ENCODE results near the gene FBXO24.

The FBXO24 gene

DNA sequence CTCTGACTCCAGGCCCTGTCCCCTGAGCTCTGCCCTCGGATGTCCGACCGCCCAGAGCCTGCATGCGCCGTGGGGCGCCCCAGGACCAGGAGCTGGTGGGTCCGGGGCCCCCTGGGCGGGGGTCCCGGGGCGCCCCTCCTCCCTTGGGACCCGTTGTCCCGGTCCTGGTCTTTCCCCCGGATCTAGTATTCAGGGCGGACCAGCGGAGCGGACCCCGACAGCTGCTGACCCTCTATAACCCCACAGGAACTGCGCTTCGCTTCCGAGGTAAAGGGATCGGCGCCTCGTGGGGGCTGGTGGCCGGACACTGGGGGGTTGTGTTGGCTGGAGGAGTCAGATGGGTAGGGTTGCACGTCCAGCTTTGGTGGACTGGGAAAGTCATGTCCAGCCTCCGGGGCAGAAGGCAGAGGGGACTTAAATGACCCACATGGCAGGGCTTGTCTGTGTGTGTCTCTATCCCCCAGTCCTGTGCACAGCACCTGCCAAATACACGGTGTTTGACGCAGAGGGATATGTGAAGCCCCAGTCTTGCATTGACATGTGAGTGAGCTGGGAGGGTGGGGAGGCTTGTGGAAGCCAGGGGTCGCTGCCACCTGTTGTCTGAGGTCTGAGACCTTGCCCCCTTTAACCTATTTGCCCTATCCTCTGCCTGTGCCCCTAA is 26.7 kb downstream of the FBXO24 start:
- in situ Hi-C loops (cut with MboI; ENCODE audit: low sequenced_read_pairs): no loop called here

DNA sequence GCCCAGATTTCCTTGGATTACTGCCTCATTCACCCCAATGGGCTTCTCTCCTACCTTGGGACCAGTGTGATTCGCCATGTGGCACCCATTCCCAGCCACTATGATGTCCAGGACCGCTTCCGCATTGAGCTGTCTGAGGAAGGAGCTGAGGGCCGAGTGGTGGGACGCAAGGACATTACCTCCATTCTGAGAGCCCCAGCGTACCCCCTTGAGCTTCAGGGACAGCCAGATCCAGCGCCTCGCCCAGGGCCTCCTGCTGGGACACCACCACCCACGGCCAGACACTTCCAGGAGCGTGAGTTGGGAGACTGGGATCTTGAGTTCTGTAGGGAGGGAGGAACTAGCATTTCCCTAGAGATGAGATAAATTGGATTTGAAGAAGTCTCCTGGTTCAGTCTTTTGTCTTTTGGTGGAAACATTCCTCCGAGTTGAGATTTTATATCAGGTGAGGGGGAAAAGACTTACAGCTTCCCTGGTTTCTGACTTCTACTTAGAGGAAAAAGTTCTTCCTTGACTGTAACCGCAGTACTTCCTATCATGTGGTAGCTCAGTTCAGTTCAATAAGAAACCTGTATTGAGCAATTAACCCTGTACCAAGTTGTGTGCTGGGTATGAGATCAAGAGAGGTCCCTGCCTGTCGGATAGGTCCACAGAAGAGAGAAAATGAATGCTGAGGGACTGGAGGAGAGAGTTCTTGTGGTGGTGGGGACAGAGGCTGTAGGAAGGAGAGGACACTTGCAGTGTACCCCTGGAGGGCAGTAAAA is 27.5 kb downstream of the FBXO24 start:
- in situ Hi-C loops (cut with MboI; ENCODE audit: low sequenced_read_pairs): no loop called here

DNA sequence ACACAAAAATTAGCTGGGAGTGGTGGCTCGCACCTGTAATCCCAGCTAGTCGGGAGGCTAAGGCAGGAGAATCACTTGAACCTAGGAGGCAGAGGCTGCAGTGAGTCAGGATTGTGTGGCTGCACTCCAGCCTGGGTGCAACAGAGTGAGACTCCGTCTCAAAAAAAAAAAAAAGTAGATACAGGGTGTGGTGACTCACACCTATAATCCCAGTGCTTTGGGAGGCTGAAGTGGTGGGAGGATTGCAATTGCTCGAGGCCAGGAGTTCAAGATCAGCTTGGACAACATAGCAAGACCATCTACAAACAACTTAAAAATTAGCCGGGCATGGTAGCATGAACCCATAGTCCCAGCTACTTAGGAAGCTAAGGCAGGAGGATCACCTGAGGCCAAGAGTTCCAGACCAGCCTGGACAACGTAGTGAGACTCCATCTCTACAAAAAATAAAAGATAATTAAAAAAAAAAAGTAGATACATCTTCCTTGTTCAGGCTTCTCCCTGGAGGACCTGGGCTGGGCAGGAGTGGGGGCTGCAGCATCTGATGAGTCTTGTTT is 28.3 kb downstream of the FBXO24 start:
- in situ Hi-C loops (cut with MboI; ENCODE audit: low sequenced_read_pairs): no loop called here

DNA sequence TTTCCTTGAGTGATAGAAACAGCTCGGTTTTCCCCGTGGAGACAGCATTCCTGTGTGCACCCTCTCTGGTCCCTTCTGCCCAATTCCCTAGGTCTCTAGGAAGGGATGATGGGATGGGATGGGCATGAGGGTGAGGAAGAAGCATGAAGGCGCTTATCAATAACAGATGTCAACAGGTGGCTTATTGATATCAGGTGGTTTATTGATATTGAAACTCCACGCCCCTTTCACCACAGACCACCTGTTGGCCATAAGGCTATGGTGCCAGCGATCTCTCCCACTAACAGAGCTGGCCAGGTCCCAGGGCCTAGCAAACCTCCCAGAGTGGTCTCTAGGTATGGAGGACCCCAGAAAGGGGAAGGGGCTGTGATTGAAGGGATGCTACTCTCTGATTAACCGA is 34.1 kb downstream of the FBXO24 start:
- in situ Hi-C loops (cut with MboI; ENCODE audit: low sequenced_read_pairs): no loop called here

DNA sequence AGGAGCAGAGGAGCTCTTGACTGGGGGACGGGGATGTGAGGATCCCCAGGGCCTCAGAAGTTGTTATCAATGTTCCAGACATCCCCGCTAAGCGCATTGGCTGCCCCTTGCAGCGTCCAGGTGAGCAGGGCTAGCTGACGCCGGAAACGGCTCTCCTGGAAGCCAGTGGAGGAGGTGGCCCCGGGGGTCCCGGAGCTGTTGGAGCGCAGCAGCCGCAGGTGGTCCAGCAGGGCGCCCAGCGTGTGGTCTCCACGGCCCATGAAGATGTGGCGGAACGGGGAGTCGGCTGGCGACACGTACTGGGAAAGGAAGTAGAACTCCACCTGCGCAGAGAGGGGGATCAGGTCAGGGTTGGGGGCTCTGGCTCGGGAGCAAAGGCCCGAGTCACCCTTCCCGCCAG is 34.7 kb downstream of the FBXO24 start:
- in situ Hi-C loops (cut with MboI; ENCODE audit: low sequenced_read_pairs): no loop called here

DNA sequence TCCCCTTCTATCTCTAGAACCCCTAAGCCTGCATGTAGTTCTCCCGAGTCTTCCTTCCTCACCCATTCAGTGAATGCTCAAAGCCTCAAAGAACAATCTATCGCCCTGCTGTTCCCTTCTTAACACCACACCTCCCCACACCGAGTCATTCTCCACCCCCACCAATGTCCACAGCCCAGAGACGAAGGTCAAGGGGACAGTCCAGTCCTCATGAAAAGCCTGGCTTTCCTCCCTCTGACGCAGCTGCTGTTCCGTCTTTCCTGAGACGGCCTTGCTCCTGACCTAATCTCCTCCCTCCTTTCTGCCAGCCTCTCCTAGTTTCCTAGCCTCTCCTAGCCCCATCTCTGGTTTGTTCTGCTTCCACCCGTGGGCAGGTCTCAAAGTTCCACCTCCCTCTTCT is 35.4 kb downstream of the FBXO24 start:
- in situ Hi-C loops (cut with MboI; ENCODE audit: low sequenced_read_pairs): no loop called here

DNA sequence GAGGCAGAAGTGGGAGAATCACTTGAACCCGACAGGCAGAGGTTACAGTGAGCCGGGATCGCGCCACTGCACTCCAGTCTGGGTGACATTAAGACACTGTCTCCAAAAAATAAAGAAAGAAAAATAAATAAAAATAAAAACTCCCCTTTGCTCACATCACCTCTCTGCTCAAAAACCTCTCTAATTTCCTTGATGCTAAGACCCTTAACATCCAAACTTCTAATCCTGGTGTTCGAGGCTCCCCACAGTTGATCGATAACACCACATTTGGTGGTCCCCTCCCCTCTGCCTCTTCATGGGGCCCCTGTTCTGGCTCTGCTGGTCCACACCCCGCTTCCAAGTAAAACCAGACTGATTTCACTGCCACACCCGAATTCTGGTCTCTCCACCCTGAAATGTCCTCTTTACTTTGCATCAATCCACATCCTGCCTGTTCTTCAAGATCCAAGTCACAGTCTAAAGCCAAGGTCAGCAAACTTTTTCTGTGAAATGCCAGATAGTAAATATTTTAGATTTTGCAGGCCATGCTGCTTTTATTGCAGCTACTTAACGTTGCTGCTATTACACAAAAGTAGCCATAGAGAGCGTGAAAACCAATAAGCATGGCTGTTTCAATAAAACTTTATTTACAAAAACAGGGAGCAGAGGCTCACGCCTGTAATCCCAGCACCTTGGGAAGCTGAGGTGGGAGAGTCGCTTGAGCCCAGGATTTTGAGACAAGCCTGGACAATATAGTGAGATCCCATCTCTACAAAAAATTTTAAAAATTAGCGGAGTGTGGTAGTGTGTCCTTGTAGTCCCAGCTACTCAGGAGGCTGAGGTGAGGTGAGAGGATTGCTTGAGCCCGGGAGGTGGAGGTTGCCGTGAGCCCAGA is 38.1 kb downstream of the FBXO24 start:
- in situ Hi-C loops (cut with MboI; ENCODE audit: low sequenced_read_pairs): no loop called here

DNA sequence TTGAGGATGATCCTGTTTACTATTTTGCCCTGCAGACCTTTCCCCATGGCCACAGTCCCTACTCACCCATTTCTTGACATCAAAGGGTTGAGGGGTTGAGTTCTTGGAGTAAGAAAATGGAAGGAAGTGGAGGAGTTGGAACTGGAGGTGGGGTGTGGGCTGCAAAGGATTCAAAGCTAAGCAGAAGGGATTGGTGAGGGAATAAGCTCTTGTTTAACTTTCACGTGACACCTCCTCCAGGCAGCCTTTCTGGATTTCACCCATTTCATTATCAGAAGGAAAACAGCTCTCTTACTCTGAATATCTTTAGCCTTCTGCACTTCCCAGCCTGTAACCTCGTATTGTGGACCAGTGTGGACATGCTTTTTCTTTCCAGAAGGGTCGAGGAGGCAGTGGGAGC is 39.9 kb downstream of the FBXO24 start:
- in situ Hi-C loops (cut with MboI; ENCODE audit: low sequenced_read_pairs): no loop called here

DNA sequence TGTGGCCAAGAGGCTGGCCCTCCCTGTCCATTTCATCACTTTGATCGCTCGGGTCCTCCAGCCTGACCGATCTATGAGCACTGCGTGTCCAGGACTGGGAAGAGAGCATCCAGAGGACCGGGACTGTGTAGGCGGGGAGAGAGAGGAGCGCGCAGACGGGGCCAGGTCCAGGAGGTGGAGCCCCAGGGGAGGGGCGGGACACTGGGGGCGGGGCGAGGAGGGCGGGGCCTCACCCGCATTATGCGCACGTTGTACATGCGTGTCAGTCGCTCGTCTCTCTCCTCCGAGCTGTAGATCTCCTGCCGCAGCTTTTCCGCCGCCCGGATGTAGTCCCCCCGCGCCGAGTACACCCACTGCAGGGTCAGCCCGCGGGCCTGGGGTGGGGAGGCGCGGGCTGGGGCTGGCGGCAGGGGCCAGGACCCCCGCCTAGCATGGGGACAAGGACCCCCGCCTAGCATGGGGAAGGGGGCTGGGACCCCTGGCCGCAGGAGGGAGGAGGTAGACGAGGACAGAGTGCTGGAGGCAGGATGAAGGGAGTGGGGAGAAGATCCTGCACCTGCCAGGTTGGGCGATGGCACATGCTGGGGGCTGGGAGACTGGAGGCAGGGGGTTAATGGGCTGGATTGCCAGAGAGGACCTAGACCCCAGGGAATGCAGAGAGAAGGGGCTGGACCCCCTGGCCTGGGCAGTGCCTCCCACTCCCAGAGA is 40.6 kb downstream of the FBXO24 start:
- in situ Hi-C loops (cut with MboI; ENCODE audit: low sequenced_read_pairs): no loop called here

DNA sequence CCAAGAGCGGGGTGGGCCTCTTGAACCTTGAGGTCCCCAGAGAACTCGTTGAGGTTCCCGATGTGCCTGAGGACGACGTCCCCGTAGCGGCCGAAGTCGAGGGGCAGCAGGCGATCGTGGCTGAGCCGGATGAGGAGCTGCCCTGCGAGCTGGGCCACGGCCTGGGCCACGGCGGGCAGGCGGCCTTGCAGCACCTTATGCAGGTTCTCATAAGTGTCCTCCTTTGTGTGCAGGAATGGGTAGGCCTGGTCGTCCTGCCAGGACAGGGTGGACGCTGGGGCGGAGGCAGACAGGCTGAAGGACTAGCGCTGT is 41.1 kb downstream of the FBXO24 start:
- in situ Hi-C loops (cut with MboI; ENCODE audit: low sequenced_read_pairs): no loop called here

DNA sequence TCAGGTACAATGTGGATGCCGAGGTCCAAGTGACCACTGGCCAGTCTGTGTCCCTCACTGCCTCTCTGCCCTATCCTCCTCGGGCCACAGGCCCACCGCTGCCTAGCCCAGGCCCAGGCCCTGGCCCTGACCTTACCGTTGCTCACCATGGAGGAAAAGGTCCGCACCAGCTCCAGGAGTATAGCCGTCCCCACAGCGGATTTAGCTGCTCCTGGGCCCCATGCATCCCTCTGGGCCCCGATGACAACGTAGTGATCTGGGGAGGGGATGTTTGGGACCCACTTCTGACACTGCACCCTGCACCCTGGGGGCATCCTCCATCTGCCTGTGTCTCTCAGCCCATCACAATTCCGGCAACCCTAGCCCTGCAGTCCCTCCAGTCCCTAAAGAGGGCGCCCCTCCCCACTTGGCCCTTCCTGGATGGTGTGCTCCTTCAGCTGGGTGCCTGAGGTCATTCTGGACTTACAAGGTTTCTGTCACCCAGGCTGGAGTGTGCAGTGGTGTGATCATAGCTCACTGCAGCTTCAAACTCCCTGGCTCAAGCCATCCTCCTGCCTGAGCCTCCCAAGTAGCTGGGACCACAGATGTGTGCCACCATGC is 43.1 kb downstream of the FBXO24 start:
- in situ Hi-C loops (cut with MboI; ENCODE audit: low sequenced_read_pairs): no loop called here

DNA sequence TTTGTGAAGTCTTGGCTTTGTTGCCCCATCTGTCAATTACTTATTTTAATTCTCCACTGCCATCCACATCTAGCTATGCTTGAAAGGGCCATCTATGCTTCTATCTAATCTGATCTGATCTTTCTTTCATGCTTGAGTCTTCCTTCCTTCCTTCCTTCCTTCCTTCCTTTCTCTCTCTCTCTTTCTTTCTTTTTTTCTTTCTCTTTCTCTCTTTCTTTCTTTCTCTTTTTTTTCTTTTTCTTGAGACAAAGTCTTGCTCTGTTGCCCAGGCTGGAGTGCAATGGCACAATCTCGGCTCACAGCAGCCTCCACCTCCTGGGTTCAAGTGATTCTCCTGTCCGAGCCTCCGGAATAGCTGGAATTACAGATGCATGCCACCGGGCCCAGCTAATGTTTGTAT is 43.9 kb downstream of the FBXO24 start:
- in situ Hi-C loops (cut with MboI; ENCODE audit: low sequenced_read_pairs): no loop called here

DNA sequence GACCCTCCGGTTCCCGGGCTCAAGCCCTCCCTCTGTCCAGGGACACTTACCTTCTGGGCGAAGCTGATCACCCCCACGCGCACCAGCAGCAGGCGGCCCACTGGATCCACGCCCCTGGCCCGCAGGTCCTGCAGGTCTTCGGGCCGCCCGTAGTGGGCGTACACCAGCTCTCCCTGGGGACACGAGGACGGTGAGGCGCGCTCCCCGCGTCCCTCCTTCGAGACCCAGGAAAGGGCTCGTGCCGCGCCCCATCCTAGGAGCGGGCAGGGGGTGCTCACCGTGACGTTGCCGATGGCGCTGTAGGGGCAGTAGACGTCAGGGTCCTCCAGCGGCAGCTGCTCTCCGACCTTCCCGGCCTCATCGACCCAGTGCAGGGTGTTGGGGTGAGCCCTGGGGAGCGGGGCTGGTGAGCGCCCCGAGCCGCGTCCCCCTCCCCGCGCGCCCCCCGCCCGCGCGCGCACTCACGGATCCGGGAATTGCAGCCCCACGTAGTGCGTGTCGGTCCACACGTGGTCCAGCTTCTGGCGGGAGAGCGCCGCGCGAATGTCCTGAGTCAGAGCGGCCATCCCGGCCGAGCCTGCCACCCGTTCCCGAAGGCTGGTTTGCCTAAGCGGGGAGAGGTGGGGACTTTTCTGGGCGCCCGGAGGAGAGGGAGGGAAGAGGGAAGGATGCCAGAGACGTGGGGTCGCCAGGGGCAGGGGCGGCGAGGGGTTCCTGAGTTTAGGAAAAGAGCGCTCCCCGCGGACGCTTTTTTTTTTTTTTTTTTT is 47.0 kb downstream of the FBXO24 start:
- in situ Hi-C loops (cut with MboI; ENCODE audit: low sequenced_read_pairs): no loop called here

DNA sequence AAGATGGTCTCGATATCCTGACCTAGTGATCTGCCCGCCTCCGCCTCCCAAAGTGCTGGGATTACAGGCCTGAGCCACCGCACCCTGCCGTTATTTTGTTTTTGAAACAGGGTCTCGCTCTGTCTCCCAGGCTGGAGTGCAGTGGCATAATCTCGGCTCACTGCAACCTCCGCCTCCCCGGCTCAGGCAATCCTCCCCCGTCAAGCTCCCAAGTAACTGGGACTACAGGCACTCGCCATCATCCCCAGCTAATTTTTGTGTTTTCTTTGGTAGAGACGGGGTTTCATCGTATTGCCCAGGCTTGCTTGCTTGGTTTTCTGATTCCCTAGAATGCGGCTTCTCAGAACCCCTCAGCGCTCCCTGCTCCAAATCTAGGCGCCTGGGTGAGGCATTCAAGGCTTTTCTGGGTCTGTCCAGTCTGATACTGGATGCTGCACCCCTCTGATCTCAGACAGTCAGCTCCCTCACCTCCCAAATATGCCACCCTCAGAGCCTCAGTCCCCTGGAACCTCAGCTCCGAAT is 53.9 kb downstream of the FBXO24 start:
- in situ Hi-C loops (cut with MboI; ENCODE audit: low sequenced_read_pairs): no loop called here

DNA sequence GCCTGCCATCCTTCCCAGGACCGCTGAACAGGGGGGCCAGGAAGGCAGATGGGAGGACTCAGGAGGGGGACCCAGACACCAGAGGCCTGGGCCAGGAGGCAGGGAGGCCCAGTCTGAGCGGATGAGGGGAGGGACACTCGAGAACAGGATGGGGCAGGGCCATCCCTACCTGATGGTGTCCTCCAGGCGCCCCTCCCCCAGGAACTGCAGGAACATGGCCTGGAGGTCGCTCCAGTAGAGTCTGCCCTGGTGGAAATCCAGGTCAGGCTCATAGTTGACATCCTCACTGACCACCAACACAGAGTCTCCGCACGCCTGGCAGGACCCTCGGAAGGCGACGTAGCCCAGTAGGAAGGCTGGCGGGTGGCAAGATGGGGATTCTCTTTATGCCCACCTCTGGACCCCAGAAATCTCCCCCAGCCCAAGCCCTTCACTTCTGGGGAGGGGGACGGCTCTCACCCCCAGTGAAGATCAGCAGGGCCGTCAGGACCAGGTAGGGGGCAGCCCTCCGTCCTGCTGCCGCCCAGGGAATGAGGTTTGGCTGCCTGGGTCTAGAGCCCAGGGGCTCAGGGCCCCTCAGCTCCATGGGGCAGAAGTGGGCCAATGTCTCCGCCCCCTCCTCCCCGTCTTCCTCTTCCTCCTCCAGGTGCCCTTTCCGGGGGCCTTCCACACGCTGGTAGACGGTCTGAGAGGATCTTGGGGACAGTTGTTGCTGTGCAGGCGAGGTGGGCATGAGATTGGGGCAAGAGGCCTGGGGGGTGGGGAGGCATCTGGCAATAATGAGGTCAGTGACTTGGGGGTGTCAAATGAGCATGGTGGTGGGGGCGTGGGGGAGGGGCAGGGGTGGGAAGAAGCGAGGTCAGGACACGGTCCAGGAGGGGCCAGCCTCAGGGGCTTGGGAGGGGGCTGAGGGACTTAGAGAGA is 54.7 kb downstream of the FBXO24 start:
- in situ Hi-C loops (cut with MboI; ENCODE audit: low sequenced_read_pairs): no loop called here

DNA sequence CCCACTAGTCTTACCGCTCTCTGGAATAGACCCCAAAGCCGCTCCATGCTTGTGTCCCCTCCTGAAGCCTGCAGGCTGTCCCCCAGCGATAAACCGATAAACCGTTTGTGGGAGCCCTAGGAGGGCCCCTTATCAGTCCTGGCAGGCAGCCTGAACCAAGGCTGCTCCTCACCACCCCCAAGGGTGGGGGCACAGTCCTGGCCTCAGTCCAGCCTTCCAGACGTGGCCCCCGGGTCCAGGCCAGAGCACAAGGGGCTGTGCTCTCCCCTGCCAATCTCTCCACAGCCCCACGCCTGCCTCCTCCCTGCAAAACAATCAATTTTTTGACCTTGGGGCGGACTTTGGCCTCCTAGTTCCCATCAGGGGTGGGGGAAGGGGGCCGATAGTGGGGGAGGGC is 55.3 kb downstream of the FBXO24 start, which contains the start of gene TFR2:
Gene TFR2, minus strand, starts transcription at position 90 of the 397 bp plus-strand sequence. Its CDS starts 43 bp downstream, at position 47.
- in situ Hi-C loops (cut with MboI; ENCODE audit: low sequenced_read_pairs): no loop called here

DNA sequence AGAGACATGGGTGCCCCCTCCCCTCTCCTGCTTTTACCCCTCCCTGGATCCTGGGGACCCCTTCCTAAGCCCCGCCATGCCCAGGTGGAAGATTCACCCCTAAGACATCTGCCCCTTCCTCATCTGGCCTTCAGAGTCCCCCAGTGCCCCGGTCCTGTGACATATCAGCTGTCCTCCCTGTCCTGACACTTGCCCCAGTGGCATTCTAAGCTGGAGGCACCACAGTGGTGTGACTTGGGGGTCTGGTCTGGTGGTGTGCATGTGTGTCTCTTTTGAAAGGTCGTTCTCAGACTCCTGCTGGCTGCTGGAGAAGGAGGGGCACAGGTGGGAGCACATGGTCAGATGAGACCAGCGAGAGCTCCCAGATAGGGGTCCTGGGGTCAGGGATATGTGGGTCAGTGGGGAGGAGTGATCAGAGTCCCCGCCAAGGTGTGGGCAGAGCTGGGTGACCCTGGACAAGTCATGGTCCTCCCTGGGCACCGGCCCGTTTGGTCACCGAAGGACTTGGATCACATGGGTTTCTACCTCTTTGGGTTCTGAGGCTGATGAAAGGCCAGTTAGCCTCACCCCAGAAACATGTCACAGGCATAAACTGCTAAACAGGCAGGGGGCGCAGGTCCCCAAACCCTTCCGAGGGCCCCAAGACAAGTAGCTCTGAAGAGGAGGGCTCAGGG is 55.9 kb downstream of the FBXO24 start:
- in situ Hi-C loops (cut with MboI; ENCODE audit: low sequenced_read_pairs): no loop called here

DNA sequence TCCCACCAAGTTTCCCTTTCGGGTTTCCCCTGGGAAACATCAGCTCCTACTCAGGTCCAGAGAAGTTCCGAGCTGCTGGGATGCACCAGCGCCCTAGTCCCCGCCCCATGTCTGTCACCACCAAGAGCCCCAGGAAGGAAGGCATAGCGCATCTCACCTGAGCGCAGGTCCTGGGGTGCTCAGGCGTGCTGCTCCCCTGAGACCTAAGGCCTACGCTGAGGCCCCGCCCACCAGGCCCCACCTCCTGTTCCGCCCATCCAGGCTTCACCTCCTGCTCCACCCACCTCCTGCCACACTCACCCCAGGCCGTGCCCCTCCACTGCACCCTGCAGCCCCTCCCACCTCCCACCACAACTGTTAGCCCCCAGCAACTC is 56.4 kb downstream of the FBXO24 start:
- in situ Hi-C loops (cut with MboI; ENCODE audit: low sequenced_read_pairs): no loop called here
